HG03060 (cell line): ENCODE measurements around the gene CABP2.
A peak's percentile ranks its signal among the peaks of the same experiment; 100 is the strongest.
"Not testable (repeated sequence)": the region's sequence is repeated elsewhere in the genome, so short reads cannot be mapped to it uniquely, and the experiment has no call there.

Experiments
- ATAC-seq: cut with Tn5 transposase; IDR thresholded peaks from one replicate; pipeline ENCODE4 v1.9.1; 2021; ENCODE audit warnings: low read depth, moderate number of reproducible peaks; ENCODE audit not compliant: unreplicated experiment

Gene CABP2

DNA sequence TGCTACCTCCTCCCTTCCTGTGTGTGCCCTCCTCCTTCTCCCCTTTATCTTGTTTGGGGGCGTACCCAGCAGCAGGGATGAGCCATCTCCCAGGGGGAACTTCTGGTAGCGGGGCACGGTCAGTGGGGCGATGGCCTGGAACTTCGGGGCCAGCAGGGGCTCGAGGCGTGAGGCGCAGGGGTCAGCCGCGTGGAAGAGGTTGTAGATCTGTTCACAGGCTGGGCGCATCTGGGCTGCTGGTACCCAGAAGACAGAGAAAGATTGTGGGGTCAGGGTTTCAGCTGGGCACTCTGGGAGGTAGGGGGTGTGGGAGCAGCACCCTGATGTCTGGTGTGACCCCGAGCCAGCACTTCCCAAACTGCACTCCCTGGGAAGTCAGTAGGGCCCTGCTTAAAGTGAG is 27.1 kb downstream of the CABP2 start:
- no peak for ATAC-seq

GRCh38 chr11:67495234-67496005 is 27.8 kb downstream of the CABP2 start:
- ATAC-seq: no peak

- ATAC-seq: no peak
These were observed 28.6 kb downstream of the CABP2 start for GRCh38 chr11:67494371-67495233.

GRCh38 chr11:67493548-67494370 is 29.5 kb downstream of the CABP2 start:
- ATAC-seq: no peak

DNA sequence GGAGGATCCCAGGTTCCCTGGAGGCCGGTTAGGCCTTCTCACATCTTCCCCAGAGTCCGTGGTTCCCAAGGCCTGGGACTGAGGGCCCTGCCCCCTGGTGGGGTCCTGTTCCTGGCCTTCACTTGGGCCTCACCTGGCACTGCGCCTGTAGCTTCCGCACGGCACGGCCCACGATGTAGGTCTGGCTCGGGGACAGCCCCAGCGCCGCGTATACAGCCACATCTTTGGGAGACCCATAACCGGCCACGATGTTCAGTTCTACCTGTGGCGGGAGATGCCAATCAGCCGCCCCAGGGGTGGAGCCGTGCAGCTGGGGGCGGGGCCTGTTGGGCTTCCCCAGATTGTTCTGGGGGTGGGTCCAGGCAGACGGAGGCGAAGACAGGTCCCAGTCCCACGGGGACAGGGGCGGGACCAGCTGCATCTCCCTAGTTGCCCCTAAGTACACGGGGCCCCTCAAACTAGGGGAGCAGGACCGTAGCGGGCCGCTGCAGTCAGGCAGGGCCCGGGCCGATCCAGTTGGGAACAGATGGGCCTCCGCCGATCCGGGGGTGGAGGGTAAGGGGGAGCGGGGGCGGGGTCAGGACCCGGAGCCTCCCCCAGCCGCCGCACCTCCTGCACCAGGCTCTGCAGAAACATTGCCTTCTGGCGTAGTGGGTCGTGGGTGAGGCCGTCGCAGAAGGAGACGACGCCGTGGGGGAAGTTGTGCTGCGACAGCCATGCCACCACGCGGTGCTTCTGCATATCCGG is 30.3 kb downstream of the CABP2 start:
- no peak for ATAC-seq

- ATAC-seq: no peak
These were observed 31.0 kb downstream of the CABP2 start for GRCh38 chr11:67492069-67492727.

GRCh38 chr11:67491276-67492068 is 31.8 kb downstream of the CABP2 start:
- no peak for ATAC-seq

DNA sequence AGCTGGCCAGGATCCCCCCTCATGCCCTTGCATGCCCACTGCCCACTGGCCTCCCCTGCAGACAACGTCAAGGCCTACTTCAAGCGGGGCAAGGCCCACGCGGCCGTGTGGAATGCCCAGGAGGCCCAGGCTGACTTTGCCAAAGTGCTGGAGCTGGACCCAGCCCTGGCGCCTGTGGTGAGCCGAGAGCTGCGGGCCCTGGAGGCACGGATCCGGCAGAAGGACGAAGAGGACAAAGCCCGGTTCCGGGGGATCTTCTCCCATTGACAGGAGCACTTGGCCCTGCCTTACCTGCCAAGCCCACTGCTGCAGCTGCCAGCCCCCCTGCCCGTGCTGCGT is 32.5 kb downstream of the CABP2 start:
- no peak for ATAC-seq

GRCh38 chr11:67489885-67490726 is 33.1 kb downstream of the CABP2 start:
- ATAC-seq: no peak

DNA sequence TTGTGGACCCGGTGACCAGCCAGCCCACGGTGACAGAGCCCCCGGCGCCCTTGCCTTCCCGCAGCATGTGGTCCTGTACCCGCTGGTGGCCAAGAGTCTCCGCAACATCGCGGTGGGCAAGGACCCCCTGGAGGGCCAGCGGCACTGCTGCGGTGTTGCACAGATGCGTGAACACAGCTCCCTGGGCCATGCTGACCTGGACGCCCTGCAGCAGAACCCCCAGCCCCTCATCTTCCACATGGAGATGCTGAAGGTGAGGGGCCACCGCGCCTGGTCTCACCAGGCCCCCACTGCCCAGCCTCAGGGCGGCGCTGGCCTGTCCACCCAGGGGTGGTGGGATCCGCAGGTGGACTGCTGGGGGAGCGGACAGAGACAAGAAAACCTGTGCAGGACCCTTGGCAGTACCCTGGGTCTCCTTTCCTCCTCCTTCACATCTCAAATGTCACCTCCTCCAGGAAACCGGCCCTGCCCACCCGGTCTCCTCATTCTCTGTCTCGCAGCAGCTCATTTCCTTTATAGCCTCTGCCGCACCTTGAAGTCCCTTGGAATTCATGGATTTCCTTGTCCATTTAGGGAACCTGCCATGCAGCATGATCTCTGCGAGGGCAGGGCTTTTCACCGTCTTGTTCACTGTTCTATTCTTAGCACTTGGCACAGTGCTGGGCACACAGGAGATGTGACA is 33.9 kb downstream of the CABP2 start:
- ATAC-seq: no peak

- no peak for ATAC-seq
These were observed 36.6 kb downstream of the CABP2 start for GRCh38 chr11:67486481-67487195.

- not testable (repeated sequence) for ATAC-seq
These were observed 37.3 kb downstream of the CABP2 start for GRCh38 chr11:67485873-67486361.

- no peak for ATAC-seq
These were observed 38.4 kb downstream of the CABP2 start for GRCh38 chr11:67484847-67485311.

DNA sequence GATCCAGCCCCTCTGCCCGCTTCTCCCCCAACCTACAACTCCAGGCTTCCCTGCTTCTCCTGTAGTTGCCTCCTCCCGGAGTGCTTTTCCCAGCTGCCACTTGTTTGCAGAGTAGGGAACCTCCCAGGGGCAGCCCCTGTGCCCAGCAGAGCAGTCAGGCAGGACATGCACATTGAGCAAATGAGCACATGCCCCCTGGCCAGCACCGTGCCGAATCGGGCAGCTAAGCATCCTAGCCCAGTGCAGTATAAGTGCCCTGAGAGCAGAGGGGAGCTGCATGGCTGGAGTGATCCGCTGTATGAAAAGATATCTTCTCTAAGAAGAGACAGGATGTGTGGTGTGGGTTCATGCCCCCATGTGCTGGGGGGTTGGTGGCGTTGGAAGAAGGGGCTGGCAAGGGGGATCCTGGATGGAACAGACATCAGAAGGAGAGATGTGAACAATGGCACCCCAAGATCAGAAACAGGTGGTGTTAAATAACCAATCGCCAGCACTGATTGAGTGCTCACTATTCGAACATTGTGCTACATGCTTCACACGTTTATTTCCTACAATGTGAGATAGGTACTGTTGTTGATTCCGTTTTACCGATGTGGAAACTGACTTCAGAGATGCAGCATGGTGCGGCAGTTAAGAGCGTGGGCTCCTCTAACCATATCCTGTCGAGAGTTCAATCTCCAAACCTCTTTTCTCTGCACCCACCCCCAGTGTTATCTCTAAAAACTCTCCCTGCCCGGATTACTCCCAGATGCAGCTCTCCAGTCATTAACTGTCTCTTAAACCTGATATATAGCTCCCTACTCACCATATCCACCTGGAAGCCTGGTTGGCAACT is 39.2 kb downstream of the CABP2 start:
- ATAC-seq: no peak

GRCh38 chr11:67482827-67483798 is 40.1 kb downstream of the CABP2 start, which contains the start of gene AIP:
Gene AIP, plus strand, starts transcription at chr11:67483026. Its CDS starts 133 bp downstream, at chr11:67483159.
- ATAC-seq: peak; percentile 52
